ENCODE data around the gene NOPCHAP1.

The NOPCHAP1 gene

GRCh38 chr12:104964856-104965205 is 21.3 kb upstream of the NOPCHAP1 start:
- TF ChIP-seq CTCF (IDR thresholded peaks at IDR 0.05; ENCODE audit: low read depth, low read length) = no peak
- H3K4me3 ChIP-seq (replicated peaks in 1 of 2; ENCODE audit: low read depth in 2 of 2, low read length in 2 of 2) = no peak overlapping the region
- no peak for DNase-seq (ENCODE audit: low read depth in 2 of 2)

- no peak for DNase-seq (ENCODE audit: low read depth in 2 of 2)
- no peak overlapping the region for H3K4me3 ChIP-seq (replicated peaks in 1 of 2; ENCODE audit: low read depth in 2 of 2, low read length in 2 of 2)
- TF ChIP-seq CTCF (IDR thresholded peaks at IDR 0.05; ENCODE audit: low read depth, low read length) = no peak
These were observed 19.4 kb upstream of the NOPCHAP1 start for GRCh38 chr12:104966677-104967076.

- TF ChIP-seq CTCF (IDR thresholded peaks at IDR 0.05; ENCODE audit: low read depth, low read length) = no peak
- no peak overlapping the region for H3K4me3 ChIP-seq (replicated peaks in 1 of 2; ENCODE audit: low read depth in 2 of 2, low read length in 2 of 2)
- DNase-seq (ENCODE audit: low read depth in 2 of 2) = no peak
These were observed 16.8 kb upstream of the NOPCHAP1 start for GRCh38 chr12:104969343-104969742.

GRCh38 chr12:104971306-104971705 is 14.8 kb upstream of the NOPCHAP1 start:
- peak in 1 of 2 donors; percentile 38 for DNase-seq (ENCODE audit: low read depth in 2 of 2)
- no peak overlapping the region for H3K4me3 ChIP-seq (replicated peaks in 1 of 2; ENCODE audit: low read depth in 2 of 2, low read length in 2 of 2)
- no peak for TF ChIP-seq CTCF (IDR thresholded peaks at IDR 0.05; ENCODE audit: low read depth, low read length)

- no peak overlapping the region for H3K4me3 ChIP-seq (replicated peaks in 1 of 2; ENCODE audit: low read depth in 2 of 2, low read length in 2 of 2)
- TF ChIP-seq CTCF (IDR thresholded peaks at IDR 0.05; ENCODE audit: low read depth, low read length) = no peak
These were observed 12.9 kb upstream of the NOPCHAP1 start for GRCh38 chr12:104973250-104973649.

GRCh38 chr12:104974626-104975290 is 11.4 kb upstream of the NOPCHAP1 start:
- peak in 1 of 2 donors; percentile 77 for DNase-seq (ENCODE audit: low read depth in 2 of 2)
- H3K4me3 ChIP-seq (replicated peaks in 1 of 2; ENCODE audit: low read depth in 2 of 2, low read length in 2 of 2) = no peak overlapping the region
- no peak for TF ChIP-seq CTCF (IDR thresholded peaks at IDR 0.05; ENCODE audit: low read depth, low read length)

More at GRCh38 chr12:104973250-104973649, 12.9 kb upstream of the NOPCHAP1 start:
- no peak for DNase-seq (ENCODE audit: low read depth in 2 of 2)
